Superior temporal gyrus (tissue), 1 donor: ENCODE data around the gene DPF3.

Experiments
- DNase-seq: peaks from one replicate; pipeline ENCODE4 v3.0.0-alpha.2; 2016; ENCODE audit errors: extremely low spot score

DPF3 gene

DNA sequence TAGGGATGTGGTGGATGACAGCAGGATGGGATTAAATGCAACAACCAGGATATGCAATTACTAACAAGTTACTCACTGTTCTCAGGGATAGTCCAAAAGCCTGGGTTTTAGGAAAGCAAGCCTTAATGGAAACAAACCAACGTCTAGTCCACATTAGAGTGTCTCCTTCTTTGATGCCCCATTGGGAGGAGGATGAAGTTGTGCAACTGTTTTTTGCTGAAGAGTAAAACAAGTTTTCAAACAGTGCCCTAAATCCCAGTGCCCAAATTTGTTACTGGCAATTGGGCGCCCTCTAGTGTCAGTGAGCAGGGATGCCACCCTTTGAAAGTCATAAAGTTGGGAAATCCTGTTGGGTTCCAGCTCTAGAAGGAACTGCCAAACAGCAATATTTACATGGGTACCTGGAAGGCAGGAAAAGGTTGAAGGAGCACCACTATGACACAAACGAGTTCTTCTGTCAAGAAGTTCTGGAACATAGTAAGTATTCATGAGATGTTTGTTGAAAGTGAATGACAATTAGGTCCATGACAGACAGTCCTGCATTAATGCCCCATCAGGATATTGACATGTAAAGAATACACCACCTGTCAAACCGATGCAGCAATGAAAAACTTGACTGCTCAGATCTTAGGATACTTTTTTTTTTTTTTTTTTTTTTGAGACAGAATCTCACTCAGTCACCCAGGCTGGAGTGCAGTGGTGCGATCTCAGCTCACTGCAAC is 11.1 kb upstream of the DPF3 start:
- DNase-seq, result peak; percentile 91

DNA sequence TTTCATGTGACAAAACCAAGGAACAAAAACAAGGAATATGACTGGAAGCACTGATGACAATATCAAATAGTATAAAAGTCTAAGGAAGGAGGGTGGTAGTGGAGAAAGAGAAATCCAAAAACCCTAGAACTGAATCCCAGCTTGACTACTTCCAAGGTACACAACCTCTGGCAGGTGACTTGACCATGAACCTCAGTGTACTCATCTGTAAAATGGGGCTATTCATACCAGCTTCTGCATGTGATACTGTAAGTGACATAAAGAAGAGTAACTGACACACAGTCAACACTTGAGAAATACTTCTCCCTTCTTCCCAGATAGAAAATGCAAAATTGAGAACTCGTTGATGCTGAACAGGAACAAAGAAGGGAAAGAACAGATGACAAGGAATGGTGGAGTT is 10.3 kb upstream of the DPF3 start:
- no peak for DNase-seq

DNA sequence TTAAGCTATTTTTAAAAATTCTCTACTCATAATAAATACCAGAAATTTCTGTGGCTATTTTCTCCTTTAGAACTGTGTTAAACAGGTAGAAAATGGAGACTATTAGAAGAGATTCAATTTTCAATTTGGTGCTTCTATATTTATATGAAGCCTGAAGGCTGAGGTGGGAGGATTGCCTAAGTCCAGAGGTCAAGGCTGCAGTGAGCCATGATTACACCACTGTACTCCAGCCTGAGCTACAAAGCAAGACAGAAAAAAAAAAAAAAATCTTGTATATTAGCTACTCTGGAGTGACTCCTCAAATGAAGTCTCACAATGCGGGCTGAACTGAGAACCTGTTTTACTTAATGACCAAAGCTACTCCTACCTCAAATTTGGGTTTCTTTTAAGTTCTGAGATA is 9.8 kb upstream of the DPF3 start:
- no peak for DNase-seq

DNA sequence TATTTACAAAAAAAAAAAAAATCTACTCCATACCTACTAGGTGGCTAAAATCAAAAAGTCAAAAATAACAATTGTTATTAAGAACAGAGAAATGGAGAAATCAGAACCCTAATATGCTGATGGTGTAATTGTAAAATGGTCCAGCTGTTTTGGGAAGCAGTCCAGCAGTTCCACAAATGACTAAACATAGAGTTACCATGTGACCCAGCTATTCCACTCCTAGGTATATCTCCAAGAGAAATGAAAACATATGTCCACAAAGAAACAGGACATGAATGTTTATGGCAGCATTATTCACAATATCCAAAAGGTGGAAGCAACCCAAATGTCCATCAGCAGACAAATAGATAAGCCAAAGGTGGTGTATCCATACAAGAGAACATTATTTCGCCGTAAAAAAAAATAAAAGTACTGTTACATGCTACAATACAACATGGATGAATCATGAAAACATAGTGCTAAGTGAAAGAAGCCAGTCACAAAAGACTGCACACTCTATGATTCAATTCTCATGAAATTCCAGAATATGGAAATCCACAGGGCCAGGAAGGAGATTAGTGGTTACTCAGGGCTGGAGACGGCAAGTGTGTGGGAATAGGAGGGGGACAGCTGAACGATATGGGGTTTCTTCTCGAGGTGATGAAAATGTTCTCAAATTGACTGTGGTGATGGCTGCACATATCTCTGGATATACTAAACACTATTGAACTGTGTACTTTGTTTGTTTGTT is 9.1 kb upstream of the DPF3 start:
- DNase-seq, result no peak

DNA sequence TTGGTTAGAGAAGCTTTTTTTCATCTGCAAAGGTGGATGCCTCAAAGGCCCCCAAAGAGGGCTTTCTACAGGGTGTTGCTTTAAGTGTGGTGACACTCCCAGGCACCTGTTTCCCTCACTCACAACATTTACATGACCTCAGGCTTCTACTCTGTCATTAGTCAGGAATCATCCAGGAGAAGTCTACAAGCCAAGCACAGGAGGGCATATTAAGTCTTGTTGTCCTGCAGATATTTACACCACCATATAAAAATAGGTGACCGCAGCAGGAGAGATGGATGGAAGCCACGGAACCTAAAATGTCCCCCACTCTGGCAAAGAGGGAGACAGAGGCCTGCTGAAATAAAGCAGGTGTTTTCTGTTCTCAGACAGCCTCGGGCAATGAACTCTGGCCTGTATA is 7.5 kb upstream of the DPF3 start:
- no peak for DNase-seq

DNA sequence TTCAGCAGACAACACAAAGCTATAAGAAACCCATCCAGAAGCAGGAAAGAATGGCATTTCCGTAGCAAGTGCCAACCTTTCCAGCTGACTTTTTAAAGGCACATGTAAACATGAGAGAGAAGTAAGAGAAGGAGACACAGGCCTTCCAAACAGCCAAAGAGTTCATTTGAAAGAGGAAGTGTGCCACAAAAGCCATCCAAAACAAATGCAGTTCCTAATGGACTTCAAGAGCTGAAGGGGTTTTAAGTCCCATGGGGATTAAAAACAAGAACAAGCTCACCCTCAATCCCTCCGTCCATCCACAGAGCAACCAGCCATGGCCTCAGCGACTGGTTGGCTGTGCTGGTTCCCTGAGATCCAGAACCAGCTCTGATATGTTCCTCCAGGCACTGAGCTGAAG is 4.5 kb upstream of the DPF3 start:
- DNase-seq, result no peak

DNA sequence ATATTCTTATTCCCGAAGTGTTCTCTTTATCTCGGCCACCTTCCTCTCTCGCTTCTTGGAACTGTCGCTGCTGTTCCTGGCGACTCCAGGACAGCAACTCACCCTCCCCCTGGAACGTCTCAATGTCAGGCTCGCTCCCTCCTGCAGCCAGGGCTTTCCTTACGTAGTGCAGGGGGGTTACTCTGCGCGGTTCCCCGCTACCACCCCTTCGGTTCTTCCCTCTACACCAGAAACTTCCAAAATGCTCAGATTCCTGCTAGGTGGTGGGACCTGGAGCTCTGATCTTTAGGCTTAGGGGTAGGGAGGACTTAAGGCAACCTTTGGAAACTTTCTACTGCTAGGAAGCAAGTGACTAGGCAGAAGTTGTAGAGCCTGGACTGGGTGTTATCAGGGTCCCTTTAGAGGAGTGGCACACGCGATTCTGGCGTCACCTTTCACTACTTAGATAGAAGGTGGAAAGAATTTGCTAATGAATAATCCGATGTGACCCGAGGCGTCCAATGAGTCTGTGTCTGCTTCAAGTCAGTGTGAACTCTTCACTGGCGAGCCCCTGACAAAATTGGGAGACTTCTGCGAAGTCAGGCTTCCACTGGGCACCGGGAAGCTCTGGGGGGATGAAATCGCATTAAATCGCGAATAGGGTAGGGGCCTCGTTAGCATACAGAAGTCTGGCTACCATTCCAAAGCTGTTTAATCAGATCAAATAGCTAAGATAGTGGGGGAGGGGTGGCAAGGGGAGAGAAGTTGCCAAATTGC is 900 bp upstream of the DPF3 start:
- no peak for DNase-seq

DNA sequence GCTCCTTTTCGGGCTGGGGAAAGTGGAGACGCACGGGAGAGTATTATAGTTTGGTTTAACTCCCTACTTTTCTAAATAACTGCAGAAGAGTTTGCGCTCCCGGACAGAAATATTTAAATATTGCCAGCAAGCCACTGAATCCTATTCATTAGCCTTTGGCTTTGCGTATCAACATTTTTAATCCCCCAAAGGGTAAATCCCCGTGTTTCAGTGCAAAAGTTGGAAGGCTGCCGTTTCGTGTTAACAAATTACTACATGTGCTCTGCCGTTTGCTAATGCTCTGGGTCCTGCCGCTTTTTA is 372 bp upstream of the DPF3 start:
- DNase-seq, result no peak

DNA sequence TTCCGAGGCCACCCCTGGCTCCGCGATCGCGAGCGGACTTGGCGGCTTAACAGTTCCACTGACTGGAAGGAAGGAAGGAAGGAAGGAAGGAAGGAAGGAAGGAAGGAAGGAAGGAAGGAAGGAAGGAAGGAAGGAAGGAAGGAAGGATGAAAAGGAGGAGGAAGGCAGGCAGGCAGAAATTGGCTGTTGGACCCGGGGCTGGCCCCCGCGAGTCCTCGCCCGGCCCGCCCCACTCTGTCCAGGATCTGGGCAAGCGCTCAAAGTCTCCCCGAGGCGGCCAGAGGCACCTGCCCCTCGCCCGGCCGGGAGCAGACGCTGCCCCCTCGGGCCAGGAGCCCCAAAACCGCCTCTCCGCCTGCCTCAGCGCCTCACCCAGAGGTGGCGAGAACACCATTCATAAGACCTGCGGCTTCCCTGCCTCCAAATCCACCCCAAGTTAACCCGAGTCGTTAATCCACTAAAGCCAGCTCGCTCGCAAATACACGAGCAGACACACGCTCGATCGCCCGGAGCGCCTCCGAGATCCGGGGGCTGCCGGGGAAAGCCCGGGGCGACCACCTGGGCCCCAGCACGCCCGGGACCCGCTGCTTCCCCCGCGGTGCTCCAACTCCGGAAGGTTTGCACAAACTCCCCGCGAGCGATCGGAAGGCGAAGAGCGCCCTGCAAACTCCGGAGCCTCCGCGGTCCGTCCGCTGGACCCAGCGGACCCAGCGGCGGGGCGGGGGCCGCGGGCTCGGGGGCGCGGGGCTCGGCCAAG is 844 bp downstream of the DPF3 start:
- peak; percentile 36 for DNase-seq

DNA sequence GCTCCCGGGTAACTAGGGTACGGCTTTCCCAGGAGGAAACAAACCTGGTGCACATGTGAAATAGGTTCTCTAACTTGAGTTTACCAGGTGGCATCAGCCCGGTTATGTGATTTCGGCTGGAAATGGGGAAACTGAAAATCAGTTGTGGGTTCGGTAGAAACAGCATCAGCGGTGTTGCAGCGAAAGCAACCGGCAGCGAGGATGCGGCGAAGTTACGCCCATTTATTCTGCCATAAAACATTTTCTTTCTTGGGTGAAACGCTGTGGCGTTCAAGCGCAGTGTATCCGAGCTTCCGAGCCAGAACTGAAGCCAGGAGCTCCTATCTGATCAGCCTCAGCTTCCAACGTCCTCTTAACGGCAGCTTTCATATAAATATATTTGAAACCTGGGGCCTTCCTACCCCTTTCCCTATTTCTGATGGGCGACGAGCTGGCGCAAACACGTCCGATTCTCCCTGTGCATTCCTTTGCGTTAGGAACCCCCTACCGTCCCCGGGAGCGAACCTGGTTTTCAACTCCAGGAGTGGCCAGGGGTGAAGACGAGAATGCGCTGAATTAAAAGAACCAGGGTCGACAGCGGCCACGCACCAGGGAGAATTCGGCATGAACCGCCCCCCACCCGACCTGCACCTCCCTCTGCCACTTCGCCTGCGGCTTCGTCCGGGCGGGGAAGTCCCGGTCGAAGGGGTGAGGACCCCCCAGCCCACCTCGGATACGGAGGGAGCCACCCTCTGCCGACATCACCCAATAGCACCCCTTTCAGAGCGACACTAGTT is 1.6 kb downstream of the DPF3 start:
- DNase-seq, result peak; percentile 59

DNA sequence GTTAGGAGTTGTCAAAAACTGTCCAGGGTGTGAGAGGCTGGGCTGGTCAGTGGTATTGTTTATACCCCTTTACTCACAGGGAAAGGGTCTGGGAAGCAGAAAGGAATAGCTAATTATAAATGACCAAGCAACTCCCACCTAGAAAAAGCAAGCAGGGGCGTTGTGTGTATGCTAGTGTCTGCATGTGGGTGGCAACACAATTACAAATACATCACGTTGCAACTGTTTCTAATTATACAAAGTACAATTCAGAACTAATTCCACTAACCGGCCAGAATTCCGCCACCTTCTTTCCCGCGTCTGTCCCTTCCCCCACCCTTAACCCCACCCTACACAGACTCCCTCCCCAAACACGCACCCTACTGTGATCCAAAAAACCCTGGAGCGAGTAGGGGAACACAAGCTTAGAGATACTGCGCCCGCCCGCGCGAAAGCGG is 2.2 kb downstream of the DPF3 start:
- no peak for DNase-seq

DNA sequence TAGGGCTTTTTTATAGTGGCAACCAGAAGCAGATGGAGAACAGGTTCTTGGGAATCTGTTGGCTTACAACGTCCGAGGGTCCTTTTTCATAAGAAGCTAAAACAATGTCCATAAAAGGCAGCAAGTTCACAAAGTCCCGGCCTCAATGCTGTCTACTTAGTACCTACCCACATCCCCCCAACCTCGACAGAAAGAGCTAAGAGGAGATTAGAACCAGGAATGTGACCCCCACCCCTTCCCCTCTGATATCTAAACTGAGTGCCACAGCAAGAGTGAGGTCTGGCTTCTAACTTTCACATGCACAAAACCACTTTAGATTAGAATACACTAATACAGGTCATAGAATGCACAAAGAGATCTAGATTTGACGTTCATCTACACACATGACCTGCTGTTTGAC is 4.5 kb downstream of the DPF3 start:
- DNase-seq, result no peak

DNA sequence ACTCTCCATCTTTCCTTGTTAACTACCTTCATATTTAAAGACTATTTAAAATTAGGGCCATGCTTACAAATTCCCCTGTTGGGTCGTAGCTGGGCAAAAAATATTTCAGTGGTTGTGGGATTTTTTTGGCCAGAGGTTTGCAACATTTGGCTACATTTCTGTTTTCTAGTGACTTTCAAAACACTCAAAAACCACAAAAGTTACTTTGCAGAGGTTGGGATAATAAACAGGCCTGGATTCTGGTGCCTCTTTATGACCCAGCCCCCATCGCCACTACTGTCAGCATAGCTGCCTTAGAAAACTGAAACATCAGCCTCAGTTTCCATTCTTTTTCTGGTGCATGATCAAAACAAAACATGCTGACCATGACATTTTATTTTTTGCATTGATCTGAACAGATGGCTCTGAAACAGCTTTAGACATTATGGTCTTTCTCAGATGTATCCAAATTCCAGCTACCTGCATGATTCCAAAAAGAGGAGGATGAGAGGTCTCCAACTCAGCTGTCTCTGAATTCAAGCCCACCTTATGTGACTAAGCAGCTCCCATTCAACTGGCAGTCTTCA is 5.2 kb downstream of the DPF3 start:
- no peak for DNase-seq

DNA sequence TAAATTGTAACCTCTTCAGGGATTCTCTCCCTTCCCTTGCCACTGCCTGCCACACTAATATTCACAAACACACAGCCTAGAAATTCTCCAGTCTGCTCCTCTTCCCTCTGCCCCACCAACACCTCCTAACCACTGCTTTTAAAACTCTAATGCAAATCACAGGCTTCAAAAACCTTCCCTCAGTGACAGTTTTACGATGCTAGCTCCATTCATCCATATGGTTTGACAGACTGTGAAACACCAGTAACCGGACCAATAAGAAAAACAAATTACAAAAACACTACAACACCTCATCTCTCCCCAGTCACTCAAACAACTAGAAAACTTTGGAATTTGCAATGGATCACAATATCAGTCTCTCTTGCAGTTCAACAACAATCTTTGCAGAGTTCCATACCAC is 5.7 kb downstream of the DPF3 start:
- no peak for DNase-seq

DNA sequence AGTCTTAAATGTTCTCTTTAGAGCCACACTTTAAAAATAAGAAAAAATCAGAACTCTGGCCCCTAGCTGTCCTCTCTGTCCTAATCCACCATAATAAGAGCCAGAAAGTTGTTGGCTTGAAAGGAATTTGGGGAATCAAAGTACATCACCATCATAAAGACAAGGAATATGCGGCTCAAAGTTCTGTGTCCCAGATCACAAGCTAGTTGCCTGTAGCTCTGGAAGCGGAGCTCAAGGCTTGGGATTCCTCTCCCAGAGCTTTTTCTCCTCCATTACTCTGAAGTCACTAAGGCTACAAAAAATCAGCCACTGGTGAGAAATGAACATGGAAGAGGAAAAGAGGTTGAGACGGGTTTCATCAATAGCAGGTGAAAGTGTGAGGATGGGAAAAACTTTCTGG is 6.4 kb downstream of the DPF3 start:
- DNase-seq, result no peak

DNA sequence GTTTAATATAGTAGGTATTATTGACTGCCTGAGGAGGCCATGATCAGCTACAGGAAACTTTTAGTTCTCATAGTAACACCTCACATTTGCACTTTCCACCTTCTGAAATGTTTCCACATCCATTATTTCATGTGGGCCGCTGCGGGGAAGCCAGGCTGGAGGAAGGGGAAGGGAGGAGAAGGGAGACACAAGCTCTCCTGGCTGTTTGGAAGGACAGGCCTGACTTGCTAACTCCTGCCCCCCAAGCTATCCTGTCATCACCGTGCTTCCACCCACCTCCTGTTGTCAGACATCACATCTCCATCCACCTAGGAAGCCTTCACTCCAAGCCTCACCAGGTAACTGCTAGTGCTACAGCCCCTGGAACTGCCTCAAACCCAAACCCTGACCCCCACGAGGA is 9.5 kb downstream of the DPF3 start:
- no peak for DNase-seq

DNA sequence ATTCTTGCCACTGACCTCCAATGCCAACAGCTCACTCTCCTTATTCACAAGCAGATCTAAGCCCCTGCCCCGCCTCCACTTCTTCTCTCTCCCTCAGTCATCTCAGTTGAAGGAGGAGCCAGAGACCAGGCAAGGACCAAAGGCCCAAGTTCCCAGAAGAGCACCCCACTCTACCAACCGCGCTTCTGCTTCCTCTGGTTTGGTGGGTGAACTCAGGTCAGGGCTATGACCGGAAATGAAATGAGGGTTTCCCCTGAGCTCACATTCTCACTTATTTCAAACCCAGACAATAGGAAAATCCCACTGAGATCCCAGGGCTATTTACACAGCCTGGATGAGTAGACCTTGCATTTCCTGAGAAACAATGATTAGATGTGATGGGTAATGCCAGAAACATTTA is 9.9 kb downstream of the DPF3 start:
- no peak for DNase-seq

DNA sequence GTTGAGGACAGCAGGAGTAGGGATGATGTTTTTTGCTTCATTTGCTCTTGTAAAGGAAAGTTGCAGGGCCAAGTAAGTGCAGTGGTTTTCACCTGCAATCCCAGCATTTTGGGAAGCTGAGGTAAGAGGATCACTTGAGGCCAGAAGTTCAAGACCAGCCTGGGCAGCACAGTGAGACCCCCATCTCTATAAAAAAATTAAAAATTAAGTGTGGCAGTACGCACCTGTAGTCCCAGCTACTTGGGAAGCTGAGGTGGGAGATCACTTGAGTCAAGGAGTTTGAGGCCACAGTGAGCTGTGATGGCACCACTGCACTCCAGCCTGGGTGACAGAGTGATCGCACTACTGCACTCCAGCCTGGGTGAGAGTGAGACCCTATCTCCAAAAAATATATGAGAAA is 10.8 kb downstream of the DPF3 start:
- DNase-seq, result no peak

DNA sequence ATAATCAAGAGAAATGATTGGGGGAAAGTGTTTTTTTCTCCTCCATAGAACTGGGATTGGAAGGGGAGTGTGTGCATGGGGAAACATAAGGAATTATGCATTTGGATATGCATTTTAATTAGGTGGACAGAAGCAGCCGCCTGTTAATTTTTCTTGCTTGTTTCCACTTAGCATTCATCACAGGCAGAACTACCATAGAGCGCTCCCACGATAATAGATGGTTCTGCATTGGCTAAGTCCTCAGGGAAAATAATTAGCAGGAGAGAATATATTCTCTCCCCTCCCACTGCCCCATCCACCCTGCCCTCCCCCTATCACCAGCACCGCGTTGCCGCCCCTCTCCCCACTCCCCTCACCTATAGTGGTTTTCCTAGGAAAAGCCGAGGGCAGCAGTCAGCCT is 11.4 kb downstream of the DPF3 start:
- DNase-seq, result no peak

DNA sequence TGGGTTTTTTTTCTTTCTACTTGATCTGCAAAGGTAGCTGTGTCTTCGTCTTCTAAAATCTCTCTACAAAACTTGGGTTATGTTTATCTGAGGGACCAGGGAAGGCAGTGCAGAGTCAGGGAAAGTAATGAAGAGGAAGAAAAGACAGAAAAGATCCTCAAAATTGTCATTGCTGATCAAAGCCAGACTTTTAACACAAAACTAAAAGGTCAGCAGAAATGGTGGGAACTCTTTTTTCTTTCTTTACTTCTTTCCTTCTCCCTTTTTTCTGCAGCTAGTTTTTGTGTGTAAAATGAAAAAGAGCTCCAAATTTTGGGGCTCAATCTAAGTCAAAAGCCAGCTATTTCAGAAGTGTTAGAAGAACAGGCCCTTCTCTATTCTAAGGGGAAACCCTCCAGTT is 11.9 kb downstream of the DPF3 start:
- no peak for DNase-seq

DNA sequence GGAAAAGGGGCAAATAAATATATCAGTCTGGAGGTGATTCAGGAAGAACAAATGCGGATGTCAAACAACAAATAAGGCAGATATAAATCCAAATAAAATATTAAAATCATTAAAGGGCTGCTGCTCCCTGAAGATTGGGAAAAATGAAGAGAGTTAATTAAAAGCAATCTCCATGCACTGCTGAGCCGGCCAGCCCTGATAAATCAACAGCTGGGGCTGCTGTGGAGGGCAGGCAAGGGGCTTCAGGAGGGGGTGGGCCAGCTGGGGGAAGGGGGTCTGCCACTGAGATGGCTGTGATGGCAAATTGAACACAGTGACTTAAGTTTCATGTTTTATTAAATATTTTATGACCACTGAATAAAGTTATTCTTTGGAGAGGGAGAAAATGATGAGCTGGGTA is 12.4 kb downstream of the DPF3 start:
- no peak for DNase-seq
